ENCODE measurements around the gene CXCR6. TPM values are rescaled to one million over a fixed set of nuclear protein-coding genes. Genes with fewer than 3 reads are reported as not detected.

CXCR6 gene
- total and polyA plus RNA-seq, 2 donors = 0.63 to 1.6 TPM

GRCh38 chr3:45947361-45947760 is 4.1 kb downstream of the CXCR6 start:
- peaks cover 2% of the 10 kb centered on the region for H3K4me1 ChIP-seq (ENCODE audit: insufficient read depth)
- no peak overlapping the region for H3K4me3 ChIP-seq (ENCODE audit: low read depth, low read length)
- 87% methylated on average over 3 of the region's 3 CpGs for WGBS
- no peak for DNase-seq (ENCODE audit: extremely low spot score)
- no peak overlapping the region for H3K27ac ChIP-seq (ENCODE audit: low read depth)
- H3K36me3 ChIP-seq (ENCODE audit: insufficient read depth) = peaks cover 4% of the 10 kb centered on the region

DNA sequence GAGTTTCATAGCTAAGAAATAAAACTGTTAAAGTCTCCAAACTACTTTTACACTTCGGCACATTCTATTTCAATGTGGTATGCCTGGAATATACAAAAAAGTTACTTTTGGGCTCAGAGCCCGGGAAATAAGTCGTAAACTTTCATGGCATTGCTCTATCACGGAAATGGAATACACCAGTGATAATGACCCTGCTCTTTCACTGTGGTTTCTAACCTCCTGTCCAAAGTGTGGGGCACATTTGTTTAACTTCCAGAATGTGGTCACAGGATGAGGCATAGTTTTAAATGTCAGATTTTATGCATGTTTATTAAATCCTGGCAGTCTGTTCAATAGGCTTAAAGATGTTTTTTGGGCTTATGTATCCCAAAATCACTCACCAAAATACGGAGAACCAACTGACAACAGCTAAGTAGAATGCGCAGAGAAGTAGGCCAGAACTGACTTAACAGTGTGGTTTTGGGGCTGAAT is 5.1 kb downstream of the CXCR6 start:
- DNase-seq (ENCODE audit: extremely low spot score) = no peak
- Histone ChIP-seq H3K4me3 (ENCODE audit: low read depth, low read length) (no peak overlapping the region), H3K4me1 (ENCODE audit: insufficient read depth) (peaks cover 2% of the 10 kb centered on the region), H3K36me3 (ENCODE audit: insufficient read depth) (peaks cover 7% of the 10 kb centered on the region), H3K27ac (ENCODE audit: low read depth) (no peak overlapping the region)
- 31% methylated on average over 6 of the region's 6 CpGs for WGBS

DNA sequence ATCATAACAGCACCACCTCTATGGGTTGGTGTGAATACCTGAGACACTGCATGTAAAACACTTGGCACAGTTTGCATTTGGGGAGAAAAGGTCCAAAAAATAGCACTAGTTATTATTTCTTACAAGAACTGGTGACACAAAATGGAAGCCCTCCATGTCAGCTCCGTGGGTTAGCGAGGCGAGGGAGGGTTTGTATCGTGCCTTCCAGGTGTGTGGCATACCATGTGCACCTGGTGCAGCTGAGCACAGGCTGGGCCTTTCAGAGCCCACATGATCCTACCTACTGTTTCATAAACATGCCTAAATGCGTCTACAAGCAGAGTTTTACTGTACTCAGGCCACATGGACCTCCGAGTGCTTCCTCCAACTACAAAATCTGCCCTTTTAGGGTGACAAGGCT is 5.6 kb downstream of the CXCR6 start:
- Histone ChIP-seq H3K4me1 (ENCODE audit: insufficient read depth) (peaks cover 2% of the 10 kb centered on the region), H3K4me3 (ENCODE audit: low read depth, low read length) (no peak overlapping the region), H3K36me3 (ENCODE audit: insufficient read depth) (peaks cover 7% of the 10 kb centered on the region), H3K27ac (ENCODE audit: low read depth) (no peak overlapping the region)
- DNase-seq (ENCODE audit: extremely low spot score) = no peak
- 90% methylated on average over 6 of the region's 6 CpGs for WGBS

- H3K4me3 ChIP-seq (ENCODE audit: low read depth, low read length) = no peak overlapping the region
- peaks cover 2% of the 10 kb centered on the region for H3K4me1 ChIP-seq (ENCODE audit: insufficient read depth)
- peaks cover 7% of the 10 kb centered on the region for H3K36me3 ChIP-seq (ENCODE audit: insufficient read depth)
- H3K27ac ChIP-seq (ENCODE audit: low read depth) = no peak overlapping the region
- 98% methylated on average over 4 of the region's 4 CpGs for WGBS
- no peak for DNase-seq (ENCODE audit: extremely low spot score)
These were observed 6.2 kb downstream of the CXCR6 start for GRCh38 chr3:45949432-45949831.

DNA sequence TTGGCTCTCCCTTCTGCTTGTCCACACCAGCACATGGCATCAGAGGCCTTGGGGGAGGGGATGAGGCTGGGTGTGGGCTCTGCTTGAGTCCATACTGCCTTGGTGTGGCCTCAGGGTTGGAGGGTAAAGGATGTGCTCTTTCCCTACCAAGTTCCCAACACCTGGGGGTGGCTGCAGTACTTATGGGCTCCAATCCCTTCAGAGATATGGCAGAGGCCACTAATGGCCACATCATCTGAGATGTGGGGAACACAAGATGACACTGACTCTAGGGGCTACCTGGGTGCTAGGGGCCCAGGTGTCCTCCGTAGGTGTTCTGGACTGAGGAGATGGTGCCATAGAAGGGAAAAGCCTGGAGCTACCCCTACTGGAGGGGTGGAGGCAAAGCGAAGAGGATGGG is 6.9 kb downstream of the CXCR6 start:
- Histone ChIP-seq H3K4me1 (ENCODE audit: insufficient read depth) (peaks cover 2% of the 10 kb centered on the region), H3K27ac (ENCODE audit: low read depth) (no peak overlapping the region), H3K4me3 (ENCODE audit: low read depth, low read length) (no peak overlapping the region), H3K36me3 (ENCODE audit: insufficient read depth) (peaks cover 8% of the 10 kb centered on the region)
- DNase-seq (ENCODE audit: extremely low spot score) = no peak
- 98% methylated on average over 2 of the region's 2 CpGs for WGBS

- peaks cover 2% of the 10 kb centered on the region for H3K4me1 ChIP-seq (ENCODE audit: insufficient read depth)
- WGBS = 95% methylated on average over 6 of the region's 6 CpGs
- DNase-seq (ENCODE audit: extremely low spot score) = no peak
- H3K27ac ChIP-seq (ENCODE audit: low read depth) = no peak overlapping the region
- H3K4me3 ChIP-seq (ENCODE audit: low read depth, low read length) = no peak overlapping the region
- peaks cover 6% of the 10 kb centered on the region for H3K36me3 ChIP-seq (ENCODE audit: insufficient read depth)
These were observed 7.7 kb downstream of the CXCR6 start for GRCh38 chr3:45950686-45951600.

DNA sequence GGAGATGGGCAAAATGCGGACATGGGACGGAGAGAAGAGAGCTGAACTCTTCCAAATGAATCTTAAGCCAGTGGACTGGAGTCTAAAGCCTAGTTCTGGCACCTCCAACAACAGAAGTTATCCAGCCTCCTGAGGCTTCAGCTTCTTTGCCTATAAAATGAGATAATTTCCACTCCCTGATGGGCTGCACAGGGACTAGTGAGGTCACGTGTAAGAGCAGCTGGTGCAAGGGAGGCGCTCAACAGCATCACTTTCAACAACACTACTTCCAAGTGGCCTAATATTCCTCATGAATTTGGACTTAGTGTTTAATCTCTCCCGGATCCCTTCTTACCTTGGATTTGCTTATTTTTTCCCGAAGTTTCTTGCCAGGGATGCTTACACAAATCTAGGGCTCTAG is 8.7 kb downstream of the CXCR6 start:
- no peak overlapping the region for H3K27ac ChIP-seq (ENCODE audit: low read depth)
- no peak for DNase-seq (ENCODE audit: extremely low spot score)
- WGBS = 69% methylated on average over 6 of the region's 6 CpGs
- peaks cover 2% of the 10 kb centered on the region for H3K4me1 ChIP-seq (ENCODE audit: insufficient read depth)
- peaks cover 6% of the 10 kb centered on the region for H3K36me3 ChIP-seq (ENCODE audit: insufficient read depth)
- no peak overlapping the region for H3K4me3 ChIP-seq (ENCODE audit: low read depth, low read length)

DNA sequence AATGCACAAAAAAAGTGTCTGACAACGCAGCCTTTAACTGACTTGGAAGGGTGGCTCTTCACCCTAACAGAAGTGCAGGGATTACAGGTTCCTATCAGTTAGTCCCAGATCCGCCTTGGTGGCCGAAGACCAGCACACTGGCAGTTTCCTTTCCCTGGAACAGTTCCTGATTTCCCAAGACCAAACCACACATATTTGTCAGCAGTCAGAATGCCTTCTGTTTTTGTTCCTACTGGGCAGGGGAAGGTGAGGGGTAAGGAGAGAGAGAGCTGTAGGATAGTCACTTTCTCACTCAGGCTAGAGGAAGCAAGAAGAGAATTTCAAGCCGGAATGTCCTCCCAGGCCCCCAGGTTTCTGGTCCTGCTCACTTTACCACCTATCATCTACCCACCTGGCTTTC is 9.2 kb downstream of the CXCR6 start:
- 84% methylated on average over 4 of the region's 4 CpGs for WGBS
- H3K36me3 ChIP-seq (ENCODE audit: insufficient read depth) = peaks cover 6% of the 10 kb centered on the region
- peaks cover 2% of the 10 kb centered on the region for H3K4me1 ChIP-seq (ENCODE audit: insufficient read depth)
- DNase-seq (ENCODE audit: extremely low spot score) = no peak
- H3K27ac ChIP-seq (ENCODE audit: low read depth) = no peak overlapping the region
- H3K4me3 ChIP-seq (ENCODE audit: low read depth, low read length) = no peak overlapping the region

DNA sequence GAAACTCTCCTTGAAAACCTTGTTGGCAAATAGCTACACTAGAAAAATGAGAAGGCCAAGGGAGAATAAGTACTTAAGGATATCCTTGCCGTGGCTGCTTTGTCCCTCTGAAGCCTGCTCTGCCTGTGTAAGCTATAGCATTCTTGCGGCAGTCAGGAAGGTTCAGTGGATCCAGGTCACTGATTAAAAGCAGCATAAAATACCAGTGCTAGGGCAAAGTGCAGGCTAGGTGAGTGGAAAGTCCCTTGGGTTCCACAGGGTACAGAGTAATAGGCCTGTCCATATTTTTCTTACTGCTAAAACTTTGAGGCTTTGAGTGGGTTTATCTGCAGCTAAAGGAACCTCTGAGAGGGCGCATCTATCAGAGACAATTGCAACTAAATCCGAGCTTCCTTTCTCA is 10.3 kb downstream of the CXCR6 start:
- peaks cover 6% of the 10 kb centered on the region for H3K36me3 ChIP-seq (ENCODE audit: insufficient read depth)
- 95% methylated on average over 4 of the region's 4 CpGs for WGBS
- no peak overlapping the region for H3K4me3 ChIP-seq (ENCODE audit: low read depth, low read length)
- H3K27ac ChIP-seq (ENCODE audit: low read depth) = no peak overlapping the region
- no peak for DNase-seq (ENCODE audit: extremely low spot score)
- H3K4me1 ChIP-seq (ENCODE audit: insufficient read depth) = peaks cover 2% of the 10 kb centered on the region

DNA sequence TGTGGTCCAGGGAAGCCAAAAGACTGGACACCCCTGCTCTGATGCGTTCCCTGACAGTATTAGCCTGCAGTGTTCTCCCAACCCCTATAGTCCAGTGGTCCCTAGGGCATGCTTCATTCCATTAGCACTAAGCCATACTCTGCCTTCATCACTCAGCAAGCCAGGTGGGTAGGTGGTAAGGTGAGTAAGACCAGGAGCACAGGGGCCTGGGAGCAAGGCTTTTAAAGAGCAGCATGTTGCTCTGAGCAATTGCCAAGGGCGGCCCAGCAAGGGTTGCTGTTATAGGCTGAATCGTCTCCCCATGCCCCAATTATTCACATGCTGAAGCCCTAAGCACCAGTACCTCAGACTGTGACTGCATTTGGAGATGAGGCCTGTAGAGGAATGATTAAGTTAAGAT is 11.0 kb downstream of the CXCR6 start:
- no peak overlapping the region for H3K27ac ChIP-seq (ENCODE audit: low read depth)
- 93% methylated on average over 3 of the region's 3 CpGs for WGBS
- peaks cover 4% of the 10 kb centered on the region for H3K36me3 ChIP-seq (ENCODE audit: insufficient read depth)
- no peak for DNase-seq (ENCODE audit: extremely low spot score)
- H3K4me3 ChIP-seq (ENCODE audit: low read depth, low read length) = no peak overlapping the region
- H3K4me1 ChIP-seq (ENCODE audit: insufficient read depth) = peaks cover 2% of the 10 kb centered on the region

- WGBS = 86% methylated on average over 11 of the region's 11 CpGs
- H3K4me3 ChIP-seq (ENCODE audit: low read depth, low read length) = no peak overlapping the region
- DNase-seq (ENCODE audit: extremely low spot score) = no peak
- peaks cover 6% of the 10 kb centered on the region for H3K36me3 ChIP-seq (ENCODE audit: insufficient read depth)
- peaks cover 2% of the 10 kb centered on the region for H3K4me1 ChIP-seq (ENCODE audit: insufficient read depth)
- no peak overlapping the region for H3K27ac ChIP-seq (ENCODE audit: low read depth)
These were observed 11.9 kb downstream of the CXCR6 start for GRCh38 chr3:45955017-45955647.

DNA sequence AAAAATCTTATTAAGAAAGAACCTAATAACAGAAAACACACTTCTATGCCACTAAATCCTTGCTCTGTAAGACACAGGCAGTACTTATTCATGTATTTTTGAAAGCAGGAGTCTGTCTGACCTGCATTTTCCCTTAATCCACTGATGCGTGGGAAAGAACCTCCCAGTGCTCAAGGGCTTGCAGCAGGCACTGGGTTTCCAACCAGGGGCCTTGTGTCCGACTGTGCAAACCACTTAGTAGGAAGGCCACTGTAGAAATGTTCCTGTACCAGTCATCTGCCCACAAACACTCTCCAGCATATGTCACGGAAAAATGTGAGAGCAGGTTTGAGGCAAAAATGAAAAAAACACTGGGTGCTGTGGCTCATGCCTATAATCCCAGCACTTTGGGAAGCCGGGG is 12.4 kb downstream of the CXCR6 start:
- Histone ChIP-seq H3K27ac (ENCODE audit: low read depth) (no peak overlapping the region), H3K36me3 (ENCODE audit: insufficient read depth) (peaks cover 6% of the 10 kb centered on the region), H3K4me3 (ENCODE audit: low read depth, low read length) (no peak overlapping the region), H3K4me1 (ENCODE audit: insufficient read depth) (peaks cover 2% of the 10 kb centered on the region)
- DNase-seq (ENCODE audit: extremely low spot score) = no peak
- WGBS = 89% methylated on average over 4 of the region's 4 CpGs

GRCh38 chr3:45957586-45957985 is 14.3 kb downstream of the CXCR6 start:
- peaks cover 6% of the 10 kb centered on the region for H3K36me3 ChIP-seq (ENCODE audit: insufficient read depth)
- H3K27ac ChIP-seq (ENCODE audit: low read depth) = no peak overlapping the region
- no peak for DNase-seq (ENCODE audit: extremely low spot score)
- WGBS = 69% methylated on average over 5 of the region's 5 CpGs
- no peak overlapping the region for H3K4me3 ChIP-seq (ENCODE audit: low read depth, low read length)
- H3K4me1 ChIP-seq (ENCODE audit: insufficient read depth) = no peaks in the 10 kb centered on the region

- peaks cover 3% of the 10 kb centered on the region for H3K36me3 ChIP-seq (ENCODE audit: insufficient read depth)
- H3K4me1 ChIP-seq (ENCODE audit: insufficient read depth) = no peaks in the 10 kb centered on the region
- no peak overlapping the region for H3K27ac ChIP-seq (ENCODE audit: low read depth)
- no peak overlapping the region for H3K4me3 ChIP-seq (ENCODE audit: low read depth, low read length)
- WGBS = 90% methylated on average over 6 of the region's 6 CpGs
- no peak for DNase-seq (ENCODE audit: extremely low spot score)
These were observed 15.1 kb downstream of the CXCR6 start for GRCh38 chr3:45958321-45958791.
